ENCODE data around the gene PPP1R14B. TPM values are rescaled to one million over a fixed set of nuclear protein-coding genes. Genes with fewer than 3 reads are reported as not detected.

The PPP1R14B gene
- total RNA-seq, 2 donors from 2014 or later, result 236 to 276 TPM

- peak overlapping the region; percentile 98 for H3K27ac Mint-ChIP-seq
- H3K27me3 Mint-ChIP-seq, result no peaks in the 10 kb centered on the region
- peak overlapping the region; percentile 93 for H3K4me3 Mint-ChIP-seq
- H3K4me1 Mint-ChIP-seq, result peaks cover 24% of the 10 kb centered on the region
- no peak for ATAC-seq (replicated peaks)
- peaks cover 100% of the 10 kb centered on the region for H3K36me3 Mint-ChIP-seq (ENCODE audit: low read depth)
- no peaks in the 10 kb centered on the region for H3K9me3 Mint-ChIP-seq
Measured at GRCh38 chr11:64210301-64211020, 36.3 kb downstream of the PPP1R14B start.

- no peak for ATAC-seq (replicated peaks)
- Mint-ChIP-seq H3K27me3 (no peaks in the 10 kb centered on the region), H3K27ac (peak overlapping the region; percentile 98), H3K4me3 (peak overlapping the region; percentile 93), H3K4me1 (peaks cover 21% of the 10 kb centered on the region), H3K9me3 (no peaks in the 10 kb centered on the region), H3K36me3 (ENCODE audit: low read depth) (peaks cover 100% of the 10 kb centered on the region)
Measured at GRCh38 chr11:64209563-64209843, 37.2 kb downstream of the PPP1R14B start.

DNA sequence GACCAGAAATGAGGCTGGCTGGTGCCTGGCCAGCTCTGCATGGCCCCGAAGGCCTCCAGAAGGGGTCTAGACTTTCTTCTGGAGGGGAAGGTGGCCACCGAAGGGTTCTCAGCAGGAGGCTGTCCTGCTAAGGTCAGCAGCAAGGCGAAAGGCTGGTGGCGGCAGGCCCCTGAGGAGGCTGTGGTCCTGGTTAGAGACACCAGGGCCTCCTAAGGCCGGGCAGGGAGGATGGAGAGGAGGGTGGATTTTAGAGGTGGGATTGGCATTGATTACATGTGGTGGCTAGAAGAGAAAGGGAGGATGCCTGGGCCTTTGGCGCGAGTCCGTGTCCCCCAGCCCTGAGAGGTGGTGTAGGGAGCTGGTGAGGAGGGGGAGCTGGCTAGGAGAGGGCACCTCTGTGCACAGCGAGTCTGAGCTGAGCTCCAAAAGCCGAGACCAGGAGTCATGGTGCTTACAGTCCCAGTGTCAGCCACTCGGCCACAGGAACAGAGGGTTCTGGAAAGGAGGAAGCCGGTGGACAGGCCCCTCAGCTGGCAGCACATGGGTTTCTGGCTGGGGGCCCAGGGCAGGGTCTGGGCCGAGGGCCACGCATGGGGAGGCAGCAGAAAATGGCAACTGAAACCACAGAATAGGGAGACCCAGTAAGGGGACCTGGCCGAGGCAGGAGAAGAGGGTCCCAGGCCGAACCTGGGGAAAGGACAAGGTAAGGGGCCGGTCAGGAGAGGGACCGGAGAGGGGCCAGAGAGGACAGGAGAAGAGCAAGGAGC, 37.8 kb downstream of the PPP1R14B start:
- H3K36me3 Mint-ChIP-seq (ENCODE audit: low read depth), result peaks cover 100% of the 10 kb centered on the region
- H3K27me3 Mint-ChIP-seq, result no peaks in the 10 kb centered on the region
- peaks cover 23% of the 10 kb centered on the region for H3K4me1 Mint-ChIP-seq
- no peak for ATAC-seq (replicated peaks)
- peak overlapping the region; percentile 98 for H3K27ac Mint-ChIP-seq
- H3K4me3 Mint-ChIP-seq, result peak overlapping the region; percentile 93
- no peaks in the 10 kb centered on the region for H3K9me3 Mint-ChIP-seq

DNA sequence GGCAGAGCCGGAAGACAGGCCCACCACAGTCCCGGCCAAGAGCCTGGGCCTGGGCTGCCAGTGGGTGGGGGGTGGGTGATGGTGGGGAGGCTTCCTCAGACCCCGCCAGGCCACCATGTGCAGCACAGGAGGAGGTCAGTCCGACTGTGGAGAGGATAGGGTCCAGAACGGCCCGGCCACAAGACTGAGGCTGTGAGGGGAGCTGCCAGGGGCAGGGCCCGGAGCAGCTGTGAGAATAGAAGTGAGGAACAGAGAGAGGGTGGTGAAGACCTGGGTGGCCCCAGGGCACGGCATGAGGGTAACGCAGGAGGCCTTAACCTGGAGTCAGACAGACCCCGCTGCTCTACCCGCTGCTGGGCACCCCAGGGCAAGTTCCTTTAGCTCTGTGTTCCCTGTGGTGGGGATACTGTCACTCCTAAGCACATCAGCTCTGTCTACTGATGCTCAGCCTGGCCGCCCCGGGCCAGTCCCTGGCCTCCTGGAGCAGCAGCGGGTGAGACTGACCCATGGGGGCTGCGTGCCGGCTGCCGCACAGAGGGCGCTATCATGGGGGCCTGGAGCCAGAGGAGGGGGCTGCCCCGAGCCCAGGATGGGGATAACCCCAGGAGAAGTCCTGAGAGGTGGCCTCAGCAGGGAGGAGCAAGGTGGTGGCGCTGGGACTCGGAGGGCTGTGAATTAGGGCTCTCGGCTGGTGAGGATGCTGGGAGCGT, 38.5 kb downstream of the PPP1R14B start:
- peak overlapping the region; percentile 93 for H3K4me3 Mint-ChIP-seq
- H3K27me3 Mint-ChIP-seq, result no peaks in the 10 kb centered on the region
- H3K36me3 Mint-ChIP-seq (ENCODE audit: low read depth), result peaks cover 100% of the 10 kb centered on the region
- no peaks in the 10 kb centered on the region for H3K9me3 Mint-ChIP-seq
- peak overlapping the region; percentile 98 for H3K27ac Mint-ChIP-seq
- no peak for ATAC-seq (replicated peaks)
- H3K4me1 Mint-ChIP-seq, result peaks cover 21% of the 10 kb centered on the region

- Mint-ChIP-seq H3K4me1 (peaks cover 19% of the 10 kb centered on the region), H3K9me3 (no peaks in the 10 kb centered on the region), H3K4me3 (peak overlapping the region; percentile 93), H3K36me3 (ENCODE audit: low read depth) (peaks cover 100% of the 10 kb centered on the region), H3K27ac (peak overlapping the region; percentile 98), H3K27me3 (no peaks in the 10 kb centered on the region)
- peak; percentile 80 for ATAC-seq (replicated peaks)
Measured at GRCh38 chr11:64207256-64208085, 39.3 kb downstream of the PPP1R14B start.

DNA sequence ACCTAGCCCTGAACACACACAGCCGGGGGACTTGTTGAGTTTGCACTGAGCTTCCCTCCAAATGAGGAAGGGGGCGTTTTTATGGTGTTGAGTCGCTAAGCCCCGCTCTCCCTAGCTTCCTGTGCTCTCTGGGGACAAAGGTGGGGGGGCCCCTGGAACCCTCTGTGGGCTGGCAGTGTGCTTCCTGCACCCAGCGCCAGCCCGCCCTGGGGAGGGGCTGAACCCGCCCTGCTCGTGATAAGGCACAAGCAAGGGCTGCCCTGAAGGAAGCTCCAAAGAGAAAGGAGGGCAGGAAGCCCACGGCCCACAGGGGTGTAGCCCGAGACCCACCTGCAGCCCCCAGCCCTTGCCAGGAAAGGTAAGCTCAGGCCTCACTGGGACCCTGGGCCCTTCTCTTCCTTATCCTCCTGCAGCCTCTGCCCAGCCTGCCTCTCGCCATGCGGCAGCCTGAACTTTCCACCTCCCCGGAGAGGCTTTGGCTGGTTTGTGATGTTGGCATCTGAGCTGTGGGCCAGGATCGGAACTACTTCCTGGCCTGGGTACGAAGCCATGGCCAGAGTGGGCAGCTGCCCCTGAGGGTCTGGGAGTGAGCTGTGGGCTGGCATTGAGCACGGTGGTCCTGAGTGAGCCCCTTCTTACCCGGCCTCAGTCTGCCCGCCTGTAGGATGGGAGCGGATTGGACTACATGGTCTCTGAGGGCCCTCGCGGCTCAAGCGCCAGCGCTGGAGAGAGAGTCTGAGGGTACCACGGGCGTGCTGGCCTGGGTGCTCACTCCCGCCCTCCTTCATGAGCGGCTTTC, 40.1 kb downstream of the PPP1R14B start, which contains the start of gene FERMT3:
TSS of gene FERMT3 (plus strand) at position 265 of the 799 bp plus-strand sequence. CDS start 644 bp downstream, outside the sequence.
- no peaks in the 10 kb centered on the region for H3K9me3 Mint-ChIP-seq
- H3K27ac Mint-ChIP-seq, result peak within 1 kb of the TSS; percentile 98
- ATAC-seq (replicated peaks), result peak; percentile 63
- H3K4me3 Mint-ChIP-seq, result peak within 1 kb of the TSS; percentile 93
- peaks cover 100% of the 10 kb centered on the region for H3K36me3 Mint-ChIP-seq (ENCODE audit: low read depth)
- H3K4me1 Mint-ChIP-seq, result peaks cover 14% of the 10 kb centered on the region
- H3K27me3 Mint-ChIP-seq, result no peaks in the 10 kb centered on the region

GRCh38 chr11:64204464-64204989, 42.2 kb downstream of the PPP1R14B start:
- Mint-ChIP-seq H3K9me3 (no peaks in the 10 kb centered on the region), H3K36me3 (ENCODE audit: low read depth) (peaks cover 100% of the 10 kb centered on the region), H3K27ac (peak overlapping the region; percentile 47), H3K27me3 (no peaks in the 10 kb centered on the region), H3K4me3 (peak overlapping the region; percentile 93), H3K4me1 (peaks cover 10% of the 10 kb centered on the region)
- ATAC-seq (replicated peaks), result peak; percentile 38

DNA sequence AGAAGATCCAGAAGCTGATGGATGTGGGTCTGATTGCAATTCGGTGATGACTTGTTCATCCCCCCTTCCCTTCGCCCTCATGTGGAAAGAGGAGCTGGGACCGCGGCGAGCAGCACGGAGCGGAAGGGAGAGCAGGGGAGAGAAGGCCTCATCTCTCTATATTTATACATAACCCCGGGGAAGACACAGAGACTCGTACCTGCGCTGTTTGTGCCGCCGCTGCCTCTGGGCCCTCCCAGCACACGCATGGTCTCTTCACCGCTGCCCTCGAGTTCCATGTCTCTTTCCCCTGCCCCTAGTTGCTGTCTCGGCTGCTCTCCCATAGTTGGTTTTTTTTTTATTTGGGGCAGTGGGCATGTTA, 42.7 kb downstream of the PPP1R14B start:
- Mint-ChIP-seq H3K9me3 (no peaks in the 10 kb centered on the region), H3K27me3 (no peaks in the 10 kb centered on the region), H3K4me1 (peaks cover 10% of the 10 kb centered on the region), H3K36me3 (ENCODE audit: low read depth) (peaks cover 100% of the 10 kb centered on the region), H3K4me3 (peak overlapping the region; percentile 93), H3K27ac (peak overlapping the region; percentile 47)
- ATAC-seq (replicated peaks), result no peak

GRCh38 chr11:64203421-64204079, 43.2 kb downstream of the PPP1R14B start:
- H3K27me3 Mint-ChIP-seq, result no peaks in the 10 kb centered on the region
- peaks cover 10% of the 10 kb centered on the region for H3K4me1 Mint-ChIP-seq
- peak overlapping the region; percentile 47 for H3K27ac Mint-ChIP-seq
- ATAC-seq (replicated peaks), result no peak
- no peaks in the 10 kb centered on the region for H3K9me3 Mint-ChIP-seq
- H3K36me3 Mint-ChIP-seq (ENCODE audit: low read depth), result peaks cover 100% of the 10 kb centered on the region
- H3K4me3 Mint-ChIP-seq, result peak overlapping the region; percentile 93

DNA sequence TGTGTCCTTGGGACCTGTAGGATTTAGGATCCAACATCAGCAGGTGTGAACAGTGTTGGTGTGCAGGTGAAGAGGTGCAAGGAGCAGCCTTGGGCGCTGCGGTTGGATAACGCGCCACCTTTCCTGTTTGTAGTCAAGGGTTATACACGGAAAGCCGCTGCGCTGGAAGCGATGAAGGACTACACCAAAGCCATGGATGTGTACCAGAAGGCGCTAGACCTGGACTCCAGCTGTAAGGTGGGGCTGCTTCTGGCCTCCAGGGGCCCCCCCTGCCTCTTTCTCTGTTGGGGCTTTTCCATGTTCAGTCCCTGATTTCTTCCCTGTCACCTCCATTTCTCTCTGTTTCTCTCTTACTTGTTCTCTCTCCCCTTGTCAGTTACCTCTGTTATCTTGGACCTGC, 43.8 kb downstream of the PPP1R14B start:
- H3K27ac Mint-ChIP-seq, result no peak overlapping the region
- no peaks in the 10 kb centered on the region for H3K9me3 Mint-ChIP-seq
- H3K27me3 Mint-ChIP-seq, result no peaks in the 10 kb centered on the region
- H3K4me3 Mint-ChIP-seq, result no peak overlapping the region
- H3K4me1 Mint-ChIP-seq, result peaks cover 10% of the 10 kb centered on the region
- ATAC-seq (replicated peaks), result no peak
- H3K36me3 Mint-ChIP-seq (ENCODE audit: low read depth), result peaks cover 100% of the 10 kb centered on the region

- H3K27me3 Mint-ChIP-seq, result no peaks in the 10 kb centered on the region
- no peak for ATAC-seq (replicated peaks)
- no peaks in the 10 kb centered on the region for H3K9me3 Mint-ChIP-seq
- H3K36me3 Mint-ChIP-seq (ENCODE audit: low read depth), result peaks cover 100% of the 10 kb centered on the region
- H3K4me1 Mint-ChIP-seq, result peaks cover 10% of the 10 kb centered on the region
- H3K4me3 Mint-ChIP-seq, result no peak overlapping the region
- H3K27ac Mint-ChIP-seq, result no peak overlapping the region
Measured at GRCh38 chr11:64201543-64201942, 45.2 kb downstream of the PPP1R14B start.

GRCh38 chr11:64198511-64198910, 48.2 kb downstream of the PPP1R14B start:
- Mint-ChIP-seq H3K27ac (no peak overlapping the region), H3K36me3 (ENCODE audit: low read depth) (peaks cover 100% of the 10 kb centered on the region), H3K27me3 (no peaks in the 10 kb centered on the region), H3K4me1 (peaks cover 4% of the 10 kb centered on the region), H3K9me3 (no peaks in the 10 kb centered on the region), H3K4me3 (no peak overlapping the region)
- no peak for ATAC-seq (replicated peaks)

GRCh38 chr11:64196626-64197025, 50.1 kb downstream of the PPP1R14B start:
- no peak for ATAC-seq (replicated peaks)
- no peaks in the 10 kb centered on the region for H3K27me3 Mint-ChIP-seq
- H3K4me3 Mint-ChIP-seq, result no peak overlapping the region
- no peaks in the 10 kb centered on the region for H3K4me1 Mint-ChIP-seq
- H3K36me3 Mint-ChIP-seq (ENCODE audit: low read depth), result peaks cover 98% of the 10 kb centered on the region
- no peaks in the 10 kb centered on the region for H3K9me3 Mint-ChIP-seq
- no peak overlapping the region for H3K27ac Mint-ChIP-seq

Data from activated T-helper 17 cell treated with anti-CD3 and anti-CD28 coated beads, Interleukin-2, amount 50 U/mL, for 72 hours (primary cell).